HG03139 (cell line): Measurements from ENCODE around the gene GCGR.

Experiments
- ATAC-seq: cut with Tn5 transposase; IDR thresholded peaks from one replicate; pipeline ENCODE4 v1.9.1; 2021; ENCODE audit not compliant: unreplicated experiment

GCGR gene

DNA sequence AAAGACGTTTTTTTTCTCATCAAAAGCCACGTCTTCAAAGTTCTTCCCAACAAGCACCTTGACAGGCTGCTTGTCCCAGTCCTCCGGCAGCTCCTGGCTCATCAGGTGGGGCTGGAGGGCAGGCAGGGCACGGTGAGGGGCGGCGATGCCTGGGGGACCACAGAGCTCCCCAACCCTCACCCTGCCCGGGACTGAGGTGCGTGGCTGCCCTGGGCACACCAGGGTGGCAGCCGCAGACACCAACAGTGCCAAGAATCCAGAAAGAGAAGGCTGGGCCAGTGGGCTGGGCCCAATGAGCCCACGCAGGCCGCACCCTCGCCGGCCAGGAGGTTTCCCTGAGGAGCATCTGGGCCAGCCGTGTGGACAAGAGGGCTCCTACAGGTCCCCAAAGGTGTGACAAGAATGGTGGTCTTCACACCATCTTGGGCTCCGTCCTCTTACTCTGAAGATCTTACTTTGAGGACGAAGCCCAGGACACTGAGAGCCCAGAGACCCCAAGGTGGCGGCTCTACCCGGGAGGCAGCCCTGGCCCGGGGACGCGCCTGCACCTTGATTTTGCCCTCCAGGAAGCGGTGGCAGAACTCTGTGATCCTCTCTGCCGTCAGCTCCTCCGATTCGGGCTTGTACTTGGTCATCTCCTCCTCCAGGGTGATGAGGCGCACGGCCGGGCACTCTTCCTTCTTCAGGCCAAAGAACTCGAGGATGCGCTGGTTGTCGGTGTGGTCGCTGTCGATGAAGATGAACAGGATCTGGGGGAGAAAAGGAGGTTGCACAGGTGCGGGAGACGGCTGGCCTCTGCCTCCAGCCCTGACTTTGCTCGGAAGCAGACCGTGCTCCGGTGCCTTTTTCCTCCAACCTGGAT, 42.2 kb downstream of the GCGR start:
- no peak for ATAC-seq

GRCh38 chr17:81846743-81847689, 43.1 kb downstream of the GCGR start:
- no peak for ATAC-seq

DNA sequence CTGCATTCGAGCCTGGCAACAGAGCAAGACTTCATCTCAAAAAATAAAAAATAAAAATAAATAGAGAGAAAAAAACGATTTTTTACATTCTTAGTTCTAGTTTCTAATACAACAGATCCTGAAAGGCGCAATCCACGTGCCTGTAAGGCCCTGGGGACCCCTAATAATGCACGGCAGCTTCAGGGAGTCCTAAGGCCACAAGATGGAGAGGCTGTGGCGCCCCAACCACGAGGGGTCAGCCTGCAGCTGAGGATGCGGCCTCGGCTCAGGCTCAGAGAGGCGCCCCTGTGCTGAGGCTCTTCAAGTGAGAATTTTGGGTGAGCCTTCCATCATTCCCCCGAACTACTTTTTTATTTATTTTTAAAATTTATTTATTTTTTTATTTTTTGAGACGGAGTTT, 45.5 kb downstream of the GCGR start:
- no peak for ATAC-seq

DNA sequence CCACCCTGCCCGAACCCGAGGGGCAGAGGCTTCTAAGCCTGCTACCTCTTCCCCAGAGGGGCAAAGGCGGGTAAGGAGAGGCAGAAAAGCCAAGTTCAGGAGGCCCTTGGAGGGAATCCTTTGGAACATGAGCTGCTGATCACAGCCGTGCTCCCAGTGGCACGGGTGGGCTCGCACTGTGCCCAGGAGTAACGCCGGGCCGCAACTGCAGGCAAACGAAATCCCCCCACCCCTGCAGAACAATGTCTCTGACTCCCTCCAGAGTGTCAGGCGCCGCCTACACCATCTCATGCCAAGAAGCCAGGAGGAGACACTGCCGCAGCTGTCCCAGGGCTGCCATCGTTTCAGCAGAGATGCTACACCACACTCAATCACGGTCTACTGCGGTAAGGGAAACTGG, 47.5 kb downstream of the GCGR start:
- no peak for ATAC-seq

DNA sequence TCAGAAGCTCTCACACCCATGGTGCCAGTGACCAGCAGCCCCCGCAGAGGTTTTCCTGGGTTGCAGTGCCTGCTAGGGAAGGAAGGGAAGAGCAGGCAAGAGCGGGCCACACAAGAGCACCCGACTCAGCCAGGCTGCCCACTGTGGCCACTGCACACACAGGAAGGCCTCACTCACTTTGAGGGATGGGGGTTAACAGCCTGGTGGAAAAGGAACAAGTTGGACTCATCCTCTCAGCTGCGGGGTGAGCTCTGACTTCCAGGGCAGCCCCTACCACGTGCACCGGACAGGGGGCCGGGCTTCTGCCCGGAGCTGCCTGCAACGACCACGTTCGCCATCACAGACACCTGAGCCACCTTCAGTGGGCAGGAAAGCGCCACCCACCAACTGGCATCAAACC, 48.3 kb downstream of the GCGR start:
- no peak for ATAC-seq

- no peak for ATAC-seq
These were observed 51.2 kb downstream of the GCGR start for GRCh38 chr17:81854974-81855774.

DNA sequence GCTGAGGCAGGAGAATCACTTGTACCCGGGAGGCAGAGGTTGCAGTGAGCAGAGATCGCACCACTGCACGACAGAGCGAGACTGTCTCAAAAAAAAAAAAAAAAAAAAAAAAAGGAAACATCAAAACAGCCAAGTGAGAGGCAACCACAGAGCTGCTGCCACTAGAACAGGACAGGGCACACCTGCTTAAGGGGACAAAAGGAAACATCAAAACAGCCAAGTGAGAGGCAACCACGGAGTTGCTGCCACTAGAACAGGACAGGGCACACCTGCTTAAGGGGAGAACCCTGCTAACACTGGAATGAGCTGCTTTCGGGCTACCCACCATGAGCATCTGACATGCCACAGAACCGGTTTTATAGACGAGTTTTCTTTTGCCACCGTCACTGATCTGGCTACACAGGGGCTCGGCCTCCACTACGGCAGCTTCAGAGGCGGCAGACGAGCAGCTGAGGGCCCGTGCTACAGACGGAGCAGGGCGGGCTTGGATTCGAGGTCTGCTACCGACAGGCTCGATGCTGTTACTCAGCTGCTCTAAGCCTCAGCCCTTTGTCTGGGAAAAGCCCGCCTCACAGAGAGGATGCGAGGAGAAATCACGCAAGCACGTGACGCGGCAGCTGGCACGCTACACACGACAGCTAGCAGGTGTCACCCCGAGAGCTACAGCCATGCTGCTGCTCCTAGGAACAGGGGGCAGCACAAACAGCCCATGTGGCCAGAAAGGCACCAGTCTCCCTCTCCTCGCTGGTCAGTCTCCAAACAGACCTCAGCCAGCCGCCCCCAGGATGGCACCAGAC, 54.4 kb downstream of the GCGR start:
- no peak for ATAC-seq

GRCh38 chr17:81858967-81859905, 55.3 kb downstream of the GCGR start:
- no peak for ATAC-seq

- ATAC-seq: no peak
These were observed 56.2 kb downstream of the GCGR start, which contains the start of gene P4HB for GRCh38 chr17:81859906-81860755. P4HB (minus strand) TSS chr17:81860535; CDS start chr17:81860471, 64 bp downstream.

DNA sequence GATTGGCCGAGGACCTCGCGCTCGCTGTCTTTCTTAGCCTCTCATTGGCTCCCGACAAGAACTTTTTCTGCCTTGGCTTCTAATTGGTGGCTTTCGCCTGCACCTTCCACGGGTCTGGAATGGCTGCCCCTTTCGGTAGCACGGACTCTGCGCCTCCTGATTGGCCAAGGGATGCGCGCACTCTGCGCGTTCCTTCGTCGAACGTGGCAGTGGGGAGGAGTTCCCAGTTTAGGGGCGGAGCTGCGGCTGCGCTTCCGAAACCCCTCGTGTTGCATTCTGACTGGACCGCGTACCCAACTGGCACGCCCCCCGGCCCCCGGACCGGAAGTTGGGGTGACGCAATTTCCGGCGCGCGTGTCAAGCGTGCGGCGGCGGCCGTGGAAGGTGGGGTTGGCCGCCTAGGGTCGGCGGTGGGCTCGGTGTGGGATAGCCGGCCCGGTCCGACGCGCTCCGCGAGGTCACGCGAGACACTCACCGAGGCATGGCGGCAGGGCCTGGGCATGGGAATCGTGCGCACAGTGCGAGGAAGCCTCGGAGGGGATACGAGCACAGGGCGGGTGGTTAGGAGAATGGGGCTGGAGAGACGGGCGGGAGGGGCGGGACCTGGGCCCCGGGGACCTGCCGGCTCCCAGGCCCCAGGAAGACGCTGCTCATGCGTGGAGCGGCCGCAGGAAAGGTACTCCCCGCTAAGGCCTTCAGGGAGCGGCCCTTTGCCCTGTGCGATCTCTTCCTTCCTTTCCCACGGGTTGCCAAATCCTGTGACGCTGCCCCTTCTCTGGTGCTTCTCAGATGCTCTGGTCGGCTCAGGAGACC, 57.0 kb downstream of the GCGR start:
- ATAC-seq: peak; percentile 71

GRCh38 chr17:81863123-81863675, 59.2 kb downstream of the GCGR start:
- ATAC-seq: no peak
